PC-3 (cell line): ENCODE data around the gene C19orf81. TPM values are rescaled to one million over a fixed set of nuclear protein-coding genes. Genes with fewer than 3 reads are reported as not detected.

ENCODE experiments used
- ATAC-seq: fragments of 200-7000 bp; cut with Tn5 transposase; 2 replicates; pipeline ENCODE4 v1.9.1; 2020; ENCODE audit warnings: mild to moderate bottlenecking, moderate library complexity
- BruUV-seq: library from RNA; stranded (reverse); fragments of 400-500 nt; replicated peaks from 2 replicates; lab custom pipeline; 2021; lab: Mats Ljungman, UMichigan
- CTCF ChIA-PET: fragments of 300-600 bp; sonication (Branson Sonifier 250); formaldehyde crosslinking; loops from one replicate; lab custom pipeline; 2022; ENCODE audit warnings: antibody characterized with exemption; lab: Charles Lee
- POLR2A ChIA-PET: fragments of 300-600 bp; sonication (Branson Sonifier 250); formaldehyde crosslinking; loops from one replicate; lab custom pipeline; 2022; ENCODE audit warnings: antibody characterized with exemption; ENCODE audit not compliant: unreplicated experiment; lab: Charles Lee
- DNase-seq: peaks from one replicate; pipeline ENCODE4 v3.0.0-alpha.2; 2015
- H2AFZ ChIP-seq: fragments of 300-600 bp; sonication (generic); 2 replicates; pipeline ENCODE4 v1.6.0; 2016; ENCODE audit warnings: antibody characterized with exemption, low read length
- H3F3A ChIP-seq: fragments of 300-600 bp; sonication (generic); one replicate; pipeline ENCODE4 v1.6.0; 2017; ENCODE audit warnings: antibody characterized with exemption, low read length, control low read depth, mild to moderate bottlenecking; ENCODE audit not compliant: unreplicated experiment
- H3K27ac ChIP-seq: fragments of 300-600 bp; sonication (generic); 2 replicates; pipeline ENCODE4 v1.5.1; 2016; ENCODE audit warnings: mild to moderate bottlenecking, low read length
- H3K27me3 ChIP-seq: fragments of 300-600 bp; sonication (generic); 2 replicates; pipeline ENCODE4 v1.6.1; 2016; ENCODE audit warnings: low read length, mixed read lengths
- H3K36me3 ChIP-seq: fragments of 300-600 bp; sonication (generic); 2 replicates; pipeline ENCODE4 v1.6.1; 2016; ENCODE audit warnings: low read depth, mixed run types, low read length, mixed read lengths
- H3K4me1 ChIP-seq: fragments of 300-600 bp; sonication (generic); 2 replicates; pipeline ENCODE4 v1.5.1; 2016; ENCODE audit warnings: low read length; ENCODE audit not compliant: insufficient read depth
- H3K4me2 ChIP-seq: fragments of 300-600 bp; sonication (generic); 2 replicates; pipeline ENCODE4 v1.6.0; 2016; ENCODE audit warnings: low read length
- H3K4me3 ChIP-seq: fragments of 300-600 bp; sonication (generic); 2 replicates; pipeline ENCODE4 v1.5.1; 2016; ENCODE audit warnings: mild to moderate bottlenecking, low read length, mixed read lengths
- H3K79me2 ChIP-seq: fragments of 300-600 bp; sonication (generic); 2 replicates; pipeline ENCODE4 v1.6.1; 2017; ENCODE audit warnings: low read length, mixed read lengths
- H3K9ac ChIP-seq: fragments of 300-600 bp; sonication (generic); 2 replicates; pipeline ENCODE4 v1.6.0; 2016; ENCODE audit warnings: mild to moderate bottlenecking, low read length
- H3K9me2 ChIP-seq: fragments of 300-600 bp; sonication (generic); replicated peaks from 2 replicates; pipeline ENCODE4 v1.6.1; 2016; ENCODE audit warnings: mixed run types, low read length, mixed read lengths
- H3K9me3 ChIP-seq: fragments of 300-600 bp; sonication (generic); 2 replicates; pipeline ENCODE4 v1.6.1; 2016; ENCODE audit warnings: low read length, mixed read lengths
- H4K20me1 ChIP-seq: fragments of 300-600 bp; sonication (generic); 2 replicates; pipeline ENCODE4 v1.6.1; 2016; ENCODE audit warnings: low read length, mixed read lengths
- CTCF ChIP-seq: fragments of 300-600 bp; sonication (generic); conservative IDR thresholded peaks from 2 replicates; pipeline ENCODE4 v1.5.1; 2017; ENCODE audit warnings: antibody characterized with exemption, low read depth, mild to moderate bottlenecking, low read length
- EZH2 ChIP-seq: fragments of 300-600 bp; sonication (generic); IDR thresholded peaks from one replicate; pipeline ENCODE4 v1.6.1; 2017; ENCODE audit warnings: antibody characterized with exemption, mild to moderate bottlenecking, low read length; ENCODE audit not compliant: unreplicated experiment
- EZH2phosphoT487 ChIP-seq: fragments of 300-600 bp; sonication (generic); IDR thresholded peaks from 2 replicates; pipeline ENCODE4 v1.6.1; 2018; ENCODE audit warnings: mild to moderate bottlenecking, antibody characterized with exemption, low read length, borderline replicate concordance
- intact Hi-C: fragments of 100-400 bp; cut with micrococcal nuclease; formaldehyde crosslinking; loops from 2 replicates; pipeline ENCODE4 v1.9.0; 2023
- total RNA-seq: library from RNA; depleted of rRNA; stranded (reverse); fragments of >200 nt; gene quantifications from 2 replicates; pipeline ENCODE4 v1.2.3, GENCODE V29; 2014

The C19orf81 gene
- total RNA-seq, 1 experiment from 2014 or later = 5.7 TPM

DNA sequence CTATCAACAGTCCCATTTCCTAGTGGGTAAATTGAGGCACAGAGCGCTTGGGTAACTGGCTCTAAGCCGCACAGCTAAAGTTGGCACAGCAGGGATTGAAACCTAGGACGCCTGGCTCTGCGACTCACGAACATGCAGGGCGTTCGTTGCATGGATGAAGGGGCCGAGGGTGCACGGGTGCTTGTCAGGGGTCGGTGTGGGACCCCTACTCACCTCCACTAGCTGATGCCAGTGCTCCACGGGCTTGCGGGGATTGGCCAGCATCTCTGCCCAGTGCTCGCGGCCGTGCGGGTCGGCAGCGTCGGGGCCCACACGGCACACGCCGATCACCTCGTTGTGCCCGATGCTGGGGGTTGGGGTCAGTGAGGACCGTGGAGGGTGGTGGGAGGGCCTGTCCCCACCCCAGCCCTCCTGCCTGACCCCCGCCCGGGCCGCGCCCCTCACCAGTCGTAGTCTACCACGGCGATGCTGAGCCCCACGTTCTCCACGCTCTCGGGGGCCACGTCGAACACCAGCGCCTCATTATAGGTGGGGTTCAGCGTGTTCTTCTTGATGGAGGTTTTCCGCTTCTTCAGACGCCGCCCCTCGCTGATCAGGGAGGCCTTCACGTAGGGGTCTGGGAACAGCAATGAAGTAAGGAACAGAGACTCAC, 24.2 kb upstream of the C19orf81 start:
- no peaks in the 10 kb centered on the region for H4K20me1 ChIP-seq
- no peak overlapping the region for H3K9ac ChIP-seq
- no peaks in the 10 kb centered on the region for H3K36me3 ChIP-seq
- no peak for TF ChIP-seq CTCF
- no peak for TF ChIP-seq EZH2
- H3K9me3 ChIP-seq = no peaks in the 10 kb centered on the region
- no peak overlapping the region for H3K4me2 ChIP-seq
- ATAC-seq (no peak), DNase-seq (no peak)
- H3K27ac ChIP-seq = no peak overlapping the region
- BruUV-seq = no TSS peak
- ChIA-PET CTCF (no interaction called here), POLR2A (no interaction called here)
- intact Hi-C loops = no loop called here
- H3F3A ChIP-seq = no peaks in the 10 kb centered on the region
- no peaks in the 10 kb centered on the region for H3K4me1 ChIP-seq
- no peaks in the 10 kb centered on the region for H3K79me2 ChIP-seq
- no peak overlapping the region for H2AFZ ChIP-seq
- H3K27me3 ChIP-seq = no peaks in the 10 kb centered on the region; the same call in 1 of the 2 replicates
- no peaks in the 10 kb centered on the region for H3K9me2 ChIP-seq
- no peak overlapping the region for H3K4me3 ChIP-seq

DNA sequence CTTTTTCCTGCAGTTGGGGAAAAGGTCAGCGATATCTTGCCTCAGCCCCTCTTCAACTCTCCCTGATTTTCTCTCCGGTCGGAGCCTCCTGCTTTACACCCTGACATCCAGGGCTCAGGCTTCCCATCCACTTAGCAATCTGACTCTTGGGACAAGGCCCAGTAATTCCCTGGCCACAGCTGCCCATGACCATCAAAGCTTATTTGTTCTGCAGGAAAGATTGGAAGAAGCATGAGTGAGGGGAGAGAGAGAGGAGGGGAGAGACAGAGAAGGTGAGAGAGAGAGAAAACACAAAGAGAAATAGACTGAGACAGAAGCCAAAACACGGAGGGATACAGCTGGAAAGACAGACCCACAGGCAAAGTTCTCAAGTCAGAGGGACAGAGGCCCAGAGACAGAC, 23.2 kb upstream of the C19orf81 start:
- ChIA-PET POLR2A (no interaction called here), CTCF (no interaction called here)
- DNase-seq (no peak), ATAC-seq (no peak)
- Histone ChIP-seq H4K20me1 (no peaks in the 10 kb centered on the region), H3K9me2 (no peaks in the 10 kb centered on the region), H3K27me3 (no peaks in the 10 kb centered on the region; the same call in 1 of the 2 replicates), H3K4me1 (no peaks in the 10 kb centered on the region), H3K9ac (no peak overlapping the region), H3K4me2 (no peak overlapping the region), H3K4me3 (no peak overlapping the region), H2AFZ (no peak overlapping the region), H3K79me2 (no peaks in the 10 kb centered on the region), H3F3A (no peaks in the 10 kb centered on the region), H3K36me3 (no peaks in the 10 kb centered on the region), H3K27ac (no peak overlapping the region), H3K9me3 (no peaks in the 10 kb centered on the region)
- no TSS peak for BruUV-seq
- intact Hi-C loops = no loop called here
- TF ChIP-seq EZH2 (no peak), CTCF (no peak), EZH2phosphoT487 (no peak)

DNA sequence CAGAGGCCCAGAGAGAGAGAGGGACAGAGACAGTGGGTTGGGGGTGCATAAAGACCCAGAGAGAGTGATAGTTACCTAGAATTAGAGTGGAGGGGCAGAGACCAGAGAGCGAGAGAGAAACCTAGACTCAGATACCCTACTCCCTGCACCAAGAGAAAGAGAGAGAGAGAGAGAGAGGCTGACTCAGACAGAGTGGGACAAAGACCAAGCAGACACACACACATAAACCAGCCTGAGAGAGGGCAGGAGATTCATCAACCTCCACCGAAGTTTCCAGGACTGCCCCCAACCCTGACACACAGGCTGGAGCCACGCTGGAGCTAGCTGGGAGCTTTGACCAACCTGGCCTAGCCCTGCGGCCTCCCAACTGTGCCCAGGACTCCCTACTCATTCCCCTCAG, 22.4 kb upstream of the C19orf81 start:
- no peaks in the 10 kb centered on the region for H4K20me1 ChIP-seq
- DNase-seq = no peak
- TF ChIP-seq EZH2phosphoT487 (no peak), EZH2 (no peak), CTCF (no peak)
- H3F3A ChIP-seq = no peaks in the 10 kb centered on the region
- peak; percentile 50; the same call in 1 of the 2 replicates for ATAC-seq
- no peaks in the 10 kb centered on the region for H3K9me3 ChIP-seq
- no peak overlapping the region for H2AFZ ChIP-seq
- H3K4me3 ChIP-seq = no peak overlapping the region
- CTCF ChIA-PET = interaction anchor here (0.5 kb wide), 1 partner anchor 391 kb away, joined by 10 read pairs; no protein-coding TSS in a partner anchor
- no peak overlapping the region for H3K4me2 ChIP-seq
- H3K9me2 ChIP-seq = no peaks in the 10 kb centered on the region
- no peaks in the 10 kb centered on the region for H3K4me1 ChIP-seq
- H3K27ac ChIP-seq = no peak overlapping the region
- POLR2A ChIA-PET = no interaction called here
- H3K36me3 ChIP-seq = no peaks in the 10 kb centered on the region
- H3K27me3 ChIP-seq = no peaks in the 10 kb centered on the region; the same call in 1 of the 2 replicates
- H3K79me2 ChIP-seq = no peaks in the 10 kb centered on the region
- intact Hi-C loops = no loop called here
- no peak overlapping the region for H3K9ac ChIP-seq
- BruUV-seq = no TSS peak
